Urinary bladder (tissue), 4 donors: ENCODE results near the gene GTF2F2. TPM values are rescaled to one million over a fixed set of nuclear protein-coding genes. Genes with fewer than 3 reads are reported as not detected.
"Not testable (repeated sequence)": the region's sequence is repeated elsewhere in the genome, so short reads cannot be mapped to it uniquely, and the experiment has no call there.

ENCODE experiments used
- DNase-seq: peaks from one replicate; pipeline ENCODE4 v3.0.0-alpha.2; 2015; ENCODE audit errors: extremely low spot score
- H3K27ac ChIP-seq: one replicate; pipeline ENCODE4 v1.5.1; 2013; ENCODE audit warnings: low read depth, mild to moderate bottlenecking, moderate library complexity
- H3K36me3 ChIP-seq: one replicate; pipeline ENCODE4 v1.6.1; 2013; ENCODE audit warnings: mild to moderate bottlenecking, moderate library complexity; ENCODE audit not compliant: insufficient read depth
- H3K4me1 ChIP-seq: one replicate; pipeline ENCODE4 v1.6.1; 2013; ENCODE audit warnings: mild to moderate bottlenecking, moderate library complexity; ENCODE audit not compliant: insufficient read depth
- H3K4me3 ChIP-seq: one replicate; pipeline ENCODE4 v1.5.1; 2013; ENCODE audit warnings: low read depth, low read length
- WGBS: extraction: QIAGEN DNeasy Blood & Tissue Kit; methylation state at CpG from one replicate; pipeline ENCODE4 v1.1.7; 2013; 5-methylcytosine and 5-hydroxymethylcytosine counted together
- polyA plus RNA-seq: library from polyadenylated mRNA; stranded (reverse); fragments of 200-250 nt; gene quantifications from one replicate; pipeline ENCODE4 v1.2.3, GENCODE V29; 2013
- total RNA-seq: library from RNA; depleted of rRNA; stranded (reverse); fragments of >200 nt; gene quantifications from one replicate; pipeline ENCODE4 v1.2.3, GENCODE V29; 2014
- donor health status: healthy with polysubstance abuse.
- donor health status: healthy.

Gene GTF2F2
- total and polyA plus RNA-seq, 2 donors: 21.3 to 30.7 TPM

GRCh38 chr13:45178349-45179162 is 58.2 kb downstream of the GTF2F2 start:
- WGBS: 42% methylated on average over 3 of the region's 3 CpGs
- Histone ChIP-seq H3K4me3 (no peak overlapping the region), H3K4me1 (no peaks in the 10 kb centered on the region), H3K36me3 (no peaks in the 10 kb centered on the region), H3K27ac (no peak overlapping the region)
- no peak for DNase-seq

DNA sequence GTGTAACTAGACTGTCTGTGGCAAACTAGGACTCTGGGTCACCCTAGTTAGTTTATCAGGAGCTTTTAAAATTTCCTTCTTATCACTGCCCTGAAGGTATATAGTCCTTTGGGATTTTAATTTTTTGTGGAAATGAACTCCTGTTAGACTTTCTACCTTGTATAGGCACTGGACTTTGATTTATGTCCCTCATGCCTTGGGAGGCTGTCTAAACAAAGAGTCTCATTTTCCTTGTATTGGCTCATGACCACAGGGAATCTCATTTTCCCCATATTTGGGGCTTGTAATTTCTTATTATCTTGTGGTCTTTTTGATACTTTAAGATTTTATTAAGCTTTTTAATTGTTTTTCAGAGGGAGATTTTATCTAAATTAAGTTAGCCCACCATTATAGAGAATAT is 59.1 kb downstream of the GTF2F2 start:
- no peaks in the 10 kb centered on the region for H3K36me3 ChIP-seq

DNA sequence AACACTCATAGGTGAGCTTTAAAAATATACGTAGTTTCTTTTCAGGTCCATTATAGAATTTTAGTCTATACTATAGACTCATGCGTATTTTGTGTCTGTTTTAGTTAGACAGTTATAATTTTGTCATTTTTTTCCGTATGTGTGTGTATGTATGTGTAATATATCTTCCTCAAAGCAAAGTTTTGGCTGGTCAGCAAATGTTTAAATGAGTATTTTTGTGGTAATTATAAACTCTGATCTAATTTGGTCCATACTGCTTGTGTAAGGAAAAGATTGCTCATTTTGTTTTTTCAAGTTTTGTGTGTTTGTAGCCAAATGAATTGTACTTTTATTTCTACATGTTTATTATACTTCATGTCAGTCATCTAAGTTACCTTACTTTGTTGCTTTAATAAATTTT is 60.0 kb downstream of the GTF2F2 start:
- Histone ChIP-seq H3K4me1 (no peaks in the 10 kb centered on the region), H3K36me3 (no peaks in the 10 kb centered on the region), H3K27ac (no peak overlapping the region), H3K4me3 (no peak overlapping the region)
- no peak for DNase-seq
- 83% methylated on average over 3 of the region's 3 CpGs for WGBS

More for the DNA sequence above, 59.1 kb downstream of the GTF2F2 start:
- no peak overlapping the region for H3K4me3 ChIP-seq
- no peak for DNase-seq
- no peaks in the 10 kb centered on the region for H3K4me1 ChIP-seq
- H3K27ac ChIP-seq: no peak overlapping the region

GRCh38 chr13:45180713-45181601 is 60.6 kb downstream of the GTF2F2 start:
- H3K27ac ChIP-seq: no peak overlapping the region
- H3K4me1 ChIP-seq: no peaks in the 10 kb centered on the region
- no peak for DNase-seq
- 95% methylated on average over 7 of the region's 7 CpGs for WGBS
- H3K36me3 ChIP-seq: no peaks in the 10 kb centered on the region
- no peak overlapping the region for H3K4me3 ChIP-seq

- no peak for DNase-seq
- Histone ChIP-seq H3K4me1 (no peaks in the 10 kb centered on the region), H3K36me3 (no peaks in the 10 kb centered on the region), H3K27ac (no peak overlapping the region), H3K4me3 (no peak overlapping the region)
- WGBS: 96% methylated on average over 5 of the region's 5 CpGs
Observed at GRCh38 chr13:45184693-45185092, 64.4 kb downstream of the GTF2F2 start.

DNA sequence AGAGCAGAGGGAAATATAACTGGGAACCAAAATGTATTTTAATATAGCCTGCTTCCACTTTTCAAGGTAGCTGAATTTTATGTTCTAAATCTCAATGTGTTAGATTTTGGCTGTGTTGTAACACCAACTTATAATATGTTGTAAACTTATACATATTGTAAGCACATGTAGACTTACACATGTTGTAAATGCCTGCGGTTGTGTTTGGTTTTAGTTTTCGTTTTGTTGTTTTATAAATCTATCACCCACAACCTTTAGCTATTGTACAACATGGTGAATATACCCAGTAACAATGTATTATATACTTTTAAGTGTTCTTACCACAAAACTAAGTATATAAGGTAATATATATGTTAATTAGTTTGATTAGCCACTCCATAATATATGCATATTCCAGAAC is 65.0 kb downstream of the GTF2F2 start:
- H3K36me3 ChIP-seq: no peaks in the 10 kb centered on the region
- no peak for DNase-seq
- 92% methylated on average over 2 of the region's 2 CpGs for WGBS
- H3K4me3 ChIP-seq: no peak overlapping the region
- H3K4me1 ChIP-seq: no peaks in the 10 kb centered on the region
- no peak overlapping the region for H3K27ac ChIP-seq

GRCh38 chr13:45189077-45189476 is 68.8 kb downstream of the GTF2F2 start:
- not testable (repeated sequence) for H3K4me1 ChIP-seq, DNase-seq, H3K4me3 ChIP-seq, H3K36me3 ChIP-seq, H3K27ac ChIP-seq
- WGBS: 98% methylated on average over 4 of the region's 4 CpGs

- not testable (repeated sequence) for H3K4me1 ChIP-seq, H3K4me3 ChIP-seq, H3K36me3 ChIP-seq, DNase-seq, H3K27ac ChIP-seq
Observed at GRCh38 chr13:45189511-45189910, 69.2 kb downstream of the GTF2F2 start.

DNA sequence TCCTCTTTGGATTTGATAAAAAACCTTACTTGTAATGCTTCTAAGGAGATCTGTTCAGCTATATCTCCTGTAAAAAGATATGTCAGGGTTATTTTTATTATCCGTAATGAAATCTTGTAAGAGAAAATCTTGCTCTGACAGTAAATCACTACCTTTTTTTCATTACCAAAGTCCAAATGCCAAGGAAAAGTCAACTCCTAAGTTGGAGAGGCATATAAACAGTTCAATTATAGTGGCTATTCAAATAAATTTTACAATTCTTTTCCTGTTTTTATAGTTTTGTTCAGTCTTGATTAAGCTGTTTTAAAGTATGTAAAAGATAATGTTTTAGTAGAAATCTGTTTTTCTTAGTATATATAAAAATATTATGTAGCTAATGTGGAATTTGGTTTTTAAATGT is 71.6 kb downstream of the GTF2F2 start:
- WGBS: 44% methylated on average over 1 of the region's 1 CpG
- no peak for DNase-seq
- Histone ChIP-seq H3K27ac (no peak overlapping the region), H3K36me3 (peaks cover 2% of the 10 kb centered on the region), H3K4me3 (no peak overlapping the region), H3K4me1 (no peaks in the 10 kb centered on the region)

- DNase-seq: no peak
- peaks cover 2% of the 10 kb centered on the region for H3K36me3 ChIP-seq
Observed at GRCh38 chr13:45194081-45194939, 74.0 kb downstream of the GTF2F2 start.

GRCh38 chr13:45195421-45195820 is 75.1 kb downstream of the GTF2F2 start:
- Histone ChIP-seq H3K27ac (no peak overlapping the region), H3K4me1 (no peaks in the 10 kb centered on the region), H3K4me3 (no peak overlapping the region), H3K36me3 (peaks cover 2% of the 10 kb centered on the region)
- WGBS: 95% methylated on average over 1 of the region's 1 CpG
- no peak for DNase-seq

More at GRCh38 chr13:45194081-45194939, 74.0 kb downstream of the GTF2F2 start:
- H3K4me1 ChIP-seq: no peaks in the 10 kb centered on the region
- H3K4me3 ChIP-seq: no peak overlapping the region
- no peak overlapping the region for H3K27ac ChIP-seq
- 57% methylated on average over 15 of the region's 15 CpGs for WGBS

- no peak overlapping the region for H3K27ac ChIP-seq
- no peaks in the 10 kb centered on the region for H3K4me1 ChIP-seq
- peaks cover 2% of the 10 kb centered on the region for H3K36me3 ChIP-seq
- WGBS: 48% methylated on average over 3 of the region's 3 CpGs
- DNase-seq: no peak
- H3K4me3 ChIP-seq: no peak overlapping the region
Observed at GRCh38 chr13:45196096-45196495, 75.8 kb downstream of the GTF2F2 start.

DNA sequence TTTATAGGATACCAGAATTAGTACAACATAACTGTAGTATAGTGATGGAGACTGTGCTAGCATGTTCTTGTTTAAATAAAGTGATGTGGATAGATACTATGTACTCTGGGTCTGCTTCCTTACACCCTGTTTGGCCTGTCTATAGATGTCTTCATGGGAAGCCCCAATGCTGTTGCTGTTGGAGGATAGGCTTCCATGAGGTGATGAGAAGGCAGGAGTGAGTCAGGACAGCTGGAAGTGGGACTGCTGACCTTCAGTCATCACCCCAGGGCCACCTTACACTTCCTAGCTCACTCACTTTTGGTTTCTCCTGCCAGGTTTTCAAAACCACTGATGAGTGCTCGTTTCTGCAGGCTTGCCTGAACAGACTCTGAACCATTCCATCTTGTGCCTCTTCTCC is 76.3 kb downstream of the GTF2F2 start:
- Histone ChIP-seq H3K27ac (no peak overlapping the region), H3K4me1 (no peaks in the 10 kb centered on the region), H3K4me3 (no peak overlapping the region), H3K36me3 (peaks cover 2% of the 10 kb centered on the region)
- 80% methylated on average over 1 of the region's 1 CpG for WGBS
- no peak for DNase-seq
